ENCODE results near the gene MXD1.

DNA sequence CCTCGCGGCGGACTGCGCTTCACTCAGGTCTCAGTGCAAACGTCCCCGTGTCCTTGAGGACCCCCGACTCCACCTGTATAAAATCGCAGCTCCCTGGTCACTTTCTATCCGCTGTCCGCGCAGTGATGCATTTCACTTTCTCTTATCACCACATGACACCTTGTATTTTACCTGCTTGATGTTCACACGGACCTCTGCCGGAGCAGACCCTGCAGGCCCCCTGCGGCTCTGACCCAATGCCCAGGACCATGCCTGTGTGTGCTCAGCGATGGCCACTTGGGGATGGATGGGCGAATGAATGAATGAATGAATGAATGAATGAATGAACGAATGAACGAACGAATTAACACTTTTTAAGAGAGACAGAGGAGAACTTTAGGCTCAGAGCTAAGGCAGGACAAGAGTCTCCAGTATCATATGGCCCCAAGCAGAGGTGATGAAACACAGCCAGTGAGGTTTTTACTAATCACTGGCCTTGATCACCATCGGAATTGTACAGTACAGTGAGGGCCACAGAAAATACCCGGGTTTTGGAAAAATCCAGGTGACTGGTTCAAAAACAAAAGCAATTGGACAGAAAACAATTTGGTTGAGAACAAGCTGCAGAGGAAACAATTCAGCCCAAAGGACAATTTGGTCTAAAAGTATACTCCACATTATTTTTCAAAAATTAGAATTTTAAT is 34.2 kb downstream of the MXD1 start:
- TF ChIP-seq CTCF (conservative IDR thresholded peaks at IDR 0.05; ENCODE audit: low read length) (no peak), EZH2phosphoT487 (IDR thresholded peaks at IDR 0.05; ENCODE audit: borderline replicate concordance) (no peak)

Data from Loucy (cell line).